Mesendoderm (in vitro differentiated cells): ENCODE measurements around the gene CLN6.

ENCODE experiments used
- DNase-seq: peaks from one replicate; pipeline ENCODE4 v3.0.0; 2013
- H2AK5ac ChIP-seq: 2 replicates; pipeline ENCODE4 v1.6.1; 2013; ENCODE audit warnings: low read length, inconsistent platforms
- H2BK120ac ChIP-seq: 2 replicates; pipeline ENCODE4 v1.6.1; 2013; ENCODE audit warnings: low read depth, mild to moderate bottlenecking, low read length, moderate library complexity, mixed read lengths
- H2BK15ac ChIP-seq: replicated peaks from 2 replicates; pipeline ENCODE4 v1.6.1; 2013; ENCODE audit warnings: low read depth, mild to moderate bottlenecking, moderate library complexity
- H2BK5ac ChIP-seq: 2 replicates; pipeline ENCODE4 v1.6.1; 2013; ENCODE audit warnings: low read length, inconsistent platforms
- H3K18ac ChIP-seq: 2 replicates; pipeline ENCODE4 v1.6.1; 2013; ENCODE audit warnings: mild to moderate bottlenecking, low read length, mixed read lengths
- H3K23ac ChIP-seq: one replicate; pipeline ENCODE4 v1.6.1; 2013; ENCODE audit warnings: low read length
- H3K27ac ChIP-seq: 2 replicates; pipeline ENCODE4 v1.5.1; 2013; ENCODE audit warnings: low read depth, mild to moderate bottlenecking, inconsistent platforms, low read length, moderate library complexity
- H3K27me3 ChIP-seq: 2 replicates; pipeline ENCODE4 v1.6.1; 2013; ENCODE audit warnings: low read length, control low read depth, mild to moderate bottlenecking, inconsistent platforms; ENCODE audit not compliant: insufficient read depth, poor library complexity
- H3K36me3 ChIP-seq: 2 replicates; pipeline ENCODE4 v1.6.1; 2013; ENCODE audit warnings: low read length, inconsistent platforms; ENCODE audit not compliant: control insufficient read depth, insufficient read depth
- H3K4ac ChIP-seq: one replicate; pipeline ENCODE4 v1.6.1; 2013; ENCODE audit warnings: low read depth, mild to moderate bottlenecking, low read length, moderate library complexity
- H3K4me1 ChIP-seq: 2 replicates; pipeline ENCODE4 v1.6.1; 2013; ENCODE audit warnings: low read depth, low read length, inconsistent platforms; ENCODE audit not compliant: control insufficient read depth
- H3K4me2 ChIP-seq: 2 replicates; pipeline ENCODE4 v1.6.1; 2013; ENCODE audit warnings: low read length
- H3K4me3 ChIP-seq: 2 replicates; pipeline ENCODE4 v1.5.1; 2013; ENCODE audit warnings: mild to moderate bottlenecking, low read length
- H3K56ac ChIP-seq: one replicate; pipeline ENCODE4 v1.6.1; 2013; ENCODE audit warnings: low read length
- H3K79me1 ChIP-seq: 2 replicates; pipeline ENCODE4 v1.6.1; 2013; ENCODE audit warnings: low read length, inconsistent platforms
- H3K79me2 ChIP-seq: 2 replicates; pipeline ENCODE4 v1.6.1; 2013; ENCODE audit warnings: mild to moderate bottlenecking, low read length; ENCODE audit not compliant: control insufficient read depth, insufficient read depth
- H3K9ac ChIP-seq: 2 replicates; pipeline ENCODE4 v1.6.1; 2013; ENCODE audit warnings: low read length, inconsistent platforms
- H4K5ac ChIP-seq: one replicate; pipeline ENCODE4 v1.6.1; 2013; ENCODE audit warnings: low read length
- H4K8ac ChIP-seq: one replicate; pipeline ENCODE4 v1.6.1; 2013; ENCODE audit warnings: low read depth, mild to moderate bottlenecking, control low read depth, low read length, moderate library complexity
- WGBS: extraction: QIAGEN DNeasy Blood & Tissue Kit; methylation state at CpG from one replicate; pipeline ENCODE4 v1.1.7; 2013; ENCODE audit warnings: low lambda C conversion rate, missing lambda C conversion rate; ENCODE audit not compliant: insufficient coverage; ENCODE audit errors: extremely low coverage; 5-methylcytosine and 5-hydroxymethylcytosine counted together

Gene CLN6

GRCh38 chr15:68163191-68163590 is 66.3 kb downstream of the CLN6 start:
- Histone ChIP-seq H3K79me1 (no peaks in the 10 kb centered on the region), H3K4ac (no peak overlapping the region), H3K27ac (no peak overlapping the region), H2BK5ac (no peak overlapping the region), H2BK15ac (no peak overlapping the region), H4K8ac (no peak overlapping the region), H3K79me2 (no peaks in the 10 kb centered on the region), H2BK120ac (no peak overlapping the region), H3K4me2 (no peak overlapping the region), H2AK5ac (no peak overlapping the region), H4K5ac (no peak overlapping the region), H3K4me3 (no peak overlapping the region), H3K23ac (no peak overlapping the region), H3K56ac (no peak overlapping the region), H3K9ac (no peak overlapping the region), H3K36me3 (no peaks in the 10 kb centered on the region), H3K27me3 (no peaks in the 10 kb centered on the region), H3K18ac (no peak overlapping the region), H3K4me1 (no peaks in the 10 kb centered on the region)
- DNase-seq, result no peak

GRCh38 chr15:68158046-68158628 is 71.4 kb downstream of the CLN6 start:
- no CpG with 5 or more reads among the region's 3 CpGs for WGBS
- H2AK5ac ChIP-seq, result no peak overlapping the region
- H2BK15ac ChIP-seq, result no peak overlapping the region
- no peak overlapping the region for H2BK5ac ChIP-seq
- no peak for DNase-seq
- no peak overlapping the region for H4K8ac ChIP-seq
- no peaks in the 10 kb centered on the region for H3K36me3 ChIP-seq
- no peak overlapping the region for H3K4me3 ChIP-seq
- no peaks in the 10 kb centered on the region for H3K27me3 ChIP-seq
- H3K4ac ChIP-seq, result no peak overlapping the region
- no peaks in the 10 kb centered on the region for H3K79me1 ChIP-seq
- H3K18ac ChIP-seq, result no peak overlapping the region
- H3K79me2 ChIP-seq, result no peaks in the 10 kb centered on the region
- H3K23ac ChIP-seq, result no peak overlapping the region
- H3K9ac ChIP-seq, result no peak overlapping the region
- H2BK120ac ChIP-seq, result no peak overlapping the region
- no peak overlapping the region for H4K5ac ChIP-seq
- H3K4me2 ChIP-seq, result no peak overlapping the region
- H3K56ac ChIP-seq, result no peak overlapping the region
- no peaks in the 10 kb centered on the region for H3K4me1 ChIP-seq
- no peak overlapping the region for H3K27ac ChIP-seq

GRCh38 chr15:68157074-68157473 is 72.5 kb downstream of the CLN6 start:
- Histone ChIP-seq H3K4me2 (no peak overlapping the region), H3K18ac (no peak overlapping the region), H3K79me1 (no peaks in the 10 kb centered on the region), H2BK120ac (no peak overlapping the region), H3K79me2 (no peaks in the 10 kb centered on the region), H2BK15ac (no peak overlapping the region), H3K23ac (no peak overlapping the region), H3K4ac (no peak overlapping the region), H3K36me3 (no peaks in the 10 kb centered on the region), H4K5ac (no peak overlapping the region), H3K27ac (no peak overlapping the region), H3K56ac (no peak overlapping the region), H4K8ac (no peak overlapping the region), H3K9ac (no peak overlapping the region), H3K4me3 (no peak overlapping the region), H2AK5ac (no peak overlapping the region), H2BK5ac (no peak overlapping the region), H3K4me1 (no peaks in the 10 kb centered on the region), H3K27me3 (no peaks in the 10 kb centered on the region)
- DNase-seq, result no peak
- WGBS, result no CpG with 5 or more reads among the region's 1 CpG
